GM23248 (cell line): ENCODE results near the gene HOXA2. TPM values are rescaled to one million over a fixed set of nuclear protein-coding genes. Genes with fewer than 3 reads are reported as not detected.

ENCODE experiments used
- DNase-seq: peaks from one replicate; pipeline ENCODE4 v3.0.0-alpha.2; 2015
- H2AFZ ChIP-seq: fragments of 200-600 bp; sonication (generic); 2 replicates; pipeline ENCODE4 v1.6.1; 2016; ENCODE audit warnings: antibody characterized with exemption
- H3F3A ChIP-seq: fragments of 200-600 bp; sonication (generic); 2 replicates; pipeline ENCODE4 v1.6.1; 2016; ENCODE audit warnings: mild to moderate bottlenecking, antibody characterized with exemption, mixed run types; ENCODE audit not compliant: insufficient read depth
- H3K27ac ChIP-seq: fragments of 200-600 bp; sonication (generic); 2 replicates; pipeline ENCODE4 v1.5.1; 2016; ENCODE audit warnings: mild to moderate bottlenecking
- H3K27me3 ChIP-seq: fragments of 200-600 bp; sonication (generic); replicated peaks from 2 replicates; pipeline ENCODE4 v1.6.1; 2016; ENCODE audit warnings: mild to moderate bottlenecking; ENCODE audit not compliant: insufficient read depth
- H3K36me3 ChIP-seq: fragments of 200-600 bp; sonication (generic); 2 replicates; pipeline ENCODE4 v1.6.1; 2016; ENCODE audit warnings: low read depth, mild to moderate bottlenecking
- H3K4me1 ChIP-seq: fragments of 200-600 bp; sonication (generic); 2 replicates; pipeline ENCODE4 v1.6.1; 2016; ENCODE audit warnings: mild to moderate bottlenecking; ENCODE audit not compliant: insufficient read depth
- H3K4me2 ChIP-seq: fragments of 200-600 bp; sonication (generic); one replicate; pipeline ENCODE4 v1.6.1; 2016; ENCODE audit warnings: mild to moderate bottlenecking; ENCODE audit not compliant: unreplicated experiment
- H3K4me3 ChIP-seq: fragments of 200-600 bp; sonication (generic); 2 replicates; pipeline ENCODE4 v1.5.1; 2016; ENCODE audit warnings: mild to moderate bottlenecking
- H3K79me2 ChIP-seq: fragments of 200-600 bp; sonication (generic); 2 replicates; pipeline ENCODE4 v1.6.1; 2016; ENCODE audit warnings: mild to moderate bottlenecking; ENCODE audit not compliant: insufficient read depth
- H3K9ac ChIP-seq: fragments of 200-600 bp; sonication (generic); 2 replicates; pipeline ENCODE4 v1.6.1; 2016; ENCODE audit warnings: mild to moderate bottlenecking
- H3K9me2 ChIP-seq: fragments of 200-600 bp; sonication (generic); 2 replicates; pipeline ENCODE4 v1.6.1; 2016; ENCODE audit warnings: mixed run types, mild to moderate bottlenecking, moderate library complexity; ENCODE audit not compliant: insufficient read depth
- H3K9me3 ChIP-seq: fragments of 200-600 bp; sonication (generic); one replicate; pipeline ENCODE4 v1.6.1; 2017; ENCODE audit warnings: low read depth
- H4K20me1 ChIP-seq: fragments of 200-600 bp; sonication (generic); 2 replicates; pipeline ENCODE4 v1.6.0; 2016; ENCODE audit not compliant: insufficient read depth
- EZH2 ChIP-seq: fragments of 200-600 bp; sonication (generic); IDR thresholded peaks from 2 replicates; pipeline ENCODE4 v1.6.1; 2018; ENCODE audit warnings: antibody characterized with exemption, mild to moderate bottlenecking; ENCODE audit not compliant: insufficient read depth, poor library complexity, severe bottlenecking
- EZH2phosphoT487 ChIP-seq: fragments of 200-600 bp; sonication (generic); IDR thresholded peaks from 2 replicates; pipeline ENCODE4 v1.6.1; 2018; ENCODE audit warnings: antibody characterized with exemption, moderate library complexity, mild to moderate bottlenecking, low read depth; ENCODE audit not compliant: insufficient read depth
- WGBS, 2 experiments: methylation state at CpG; one replicate each; pipeline ENCODE4 v1.1.6; 2015 to 2017; ENCODE audit warnings: low lambda C conversion rate in 2 of 2, low coverage in 1 of 2; ENCODE audit errors: missing lambda C conversion rate in 2 of 2; 5-methylcytosine and 5-hydroxymethylcytosine counted together
- in situ Hi-C: fragments of 300-500 bp; cut with MboI; formaldehyde crosslinking; loops from 2 replicates; pipeline ENCODE4 v1.15.0; 2020
- polyA plus RNA-seq: library from polyadenylated mRNA; unstranded; fragments of >200 nt; fragmentation: Nextera tagmentation; extraction: Ambion mirVana; gene quantifications from 2 replicates; pipeline ENCODE4 v1.2.1, GENCODE V29; 2016
- total RNA-seq: library from RNA; depleted of rRNA; stranded (reverse); fragments of >200 nt; shearing (Covaris generic); gene quantifications from 2 replicates; pipeline ENCODE4 v1.2.3, GENCODE V29; 2014

HOXA2 gene
- total and polyA plus RNA-seq, 2 experiments from 2014 or later, result not detected

DNA sequence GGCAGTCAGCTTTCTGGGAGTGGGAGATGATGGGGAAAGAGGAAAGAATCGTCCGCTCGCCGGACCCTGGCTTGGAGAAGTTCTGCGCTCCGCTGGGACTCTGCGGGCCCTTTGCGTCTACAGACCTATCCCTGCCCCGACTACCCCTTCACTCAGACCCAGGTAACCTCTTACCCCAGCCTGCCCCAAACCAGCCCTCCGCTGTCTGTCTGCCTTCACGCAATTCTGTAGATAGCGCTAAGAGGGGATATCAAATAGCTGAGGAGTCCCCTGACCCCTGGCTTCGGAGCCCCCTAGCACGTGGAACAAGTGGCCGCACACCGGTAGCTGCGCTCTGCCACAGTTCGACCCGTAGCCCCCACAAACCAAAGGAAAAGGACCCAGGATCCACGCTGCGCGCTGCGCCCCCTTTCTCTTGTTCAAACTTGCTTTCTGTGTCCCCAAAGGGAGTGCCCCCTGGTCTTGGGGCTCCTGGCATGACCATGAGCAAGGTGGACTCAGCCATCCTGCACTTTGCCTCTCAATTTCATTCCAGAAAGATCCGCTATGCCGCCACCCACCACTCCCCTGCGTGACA is 21.1 kb upstream of the HOXA2 start:
- DNase-seq, result no peak
- Histone ChIP-seq H3K9me2 (no peaks in the 10 kb centered on the region), H2AFZ (no peak overlapping the region), H4K20me1 (no peaks in the 10 kb centered on the region), H3K4me1 (no peaks in the 10 kb centered on the region), H3K36me3 (no peaks in the 10 kb centered on the region), H3K27me3 (no peaks in the 10 kb centered on the region), H3K4me2 (no peak overlapping the region), H3K9me3 (no peaks in the 10 kb centered on the region), H3K4me3 (no peak overlapping the region), H3K9ac (no peak overlapping the region), H3K27ac (no peak overlapping the region), H3F3A (no peaks in the 10 kb centered on the region), H3K79me2 (peaks cover 10% of the 10 kb centered on the region)
- TF ChIP-seq EZH2, result no peak
- no peak for TF ChIP-seq EZH2phosphoT487
- 91 to 93% methylated on average over 22 to 26 of the region's 26 CpGs for WGBS, 2 experiments
- in situ Hi-C loops, result no loop called here

DNA sequence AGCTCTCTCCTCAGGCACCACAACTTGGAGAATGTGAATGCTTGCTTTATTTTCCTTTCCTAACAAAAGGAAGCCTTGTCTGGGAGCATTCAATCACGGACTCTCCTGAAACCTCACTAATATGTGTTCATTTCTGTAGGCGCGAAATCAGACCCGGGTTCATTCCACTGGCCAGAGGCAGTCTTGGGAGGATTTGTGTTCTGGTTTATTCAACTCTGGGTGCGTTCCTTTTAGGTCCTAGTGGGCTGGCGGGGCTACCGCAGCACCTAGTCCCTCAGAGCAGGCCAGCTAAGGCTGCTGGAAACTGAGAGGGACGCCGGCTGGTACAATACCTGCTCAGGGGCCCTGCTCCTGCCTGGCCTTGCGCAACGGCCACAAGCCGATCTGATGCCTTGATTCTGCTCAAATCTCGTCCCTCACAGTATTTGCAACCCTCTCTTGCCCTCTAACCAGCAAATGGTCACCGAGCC is 20.6 kb upstream of the HOXA2 start:
- WGBS, 2 experiments, result 89% methylated on average over 14 of the region's 14 CpGs
- no peaks in the 10 kb centered on the region for H3K9me2 ChIP-seq
- H3K4me3 ChIP-seq, result no peak overlapping the region
- no peak overlapping the region for H3K27ac ChIP-seq
- H3F3A ChIP-seq, result no peaks in the 10 kb centered on the region
- H3K36me3 ChIP-seq, result no peaks in the 10 kb centered on the region
- no peaks in the 10 kb centered on the region for H3K27me3 ChIP-seq
- DNase-seq, result no peak
- no peaks in the 10 kb centered on the region for H3K4me1 ChIP-seq
- in situ Hi-C loops, result no loop called here
- H3K79me2 ChIP-seq, result peaks cover 8% of the 10 kb centered on the region
- H2AFZ ChIP-seq, result no peak overlapping the region
- H3K4me2 ChIP-seq, result no peak overlapping the region
- H3K9ac ChIP-seq, result no peak overlapping the region
- TF ChIP-seq EZH2 (no peak), EZH2phosphoT487 (no peak)
- H4K20me1 ChIP-seq, result no peaks in the 10 kb centered on the region
- H3K9me3 ChIP-seq, result no peaks in the 10 kb centered on the region

DNA sequence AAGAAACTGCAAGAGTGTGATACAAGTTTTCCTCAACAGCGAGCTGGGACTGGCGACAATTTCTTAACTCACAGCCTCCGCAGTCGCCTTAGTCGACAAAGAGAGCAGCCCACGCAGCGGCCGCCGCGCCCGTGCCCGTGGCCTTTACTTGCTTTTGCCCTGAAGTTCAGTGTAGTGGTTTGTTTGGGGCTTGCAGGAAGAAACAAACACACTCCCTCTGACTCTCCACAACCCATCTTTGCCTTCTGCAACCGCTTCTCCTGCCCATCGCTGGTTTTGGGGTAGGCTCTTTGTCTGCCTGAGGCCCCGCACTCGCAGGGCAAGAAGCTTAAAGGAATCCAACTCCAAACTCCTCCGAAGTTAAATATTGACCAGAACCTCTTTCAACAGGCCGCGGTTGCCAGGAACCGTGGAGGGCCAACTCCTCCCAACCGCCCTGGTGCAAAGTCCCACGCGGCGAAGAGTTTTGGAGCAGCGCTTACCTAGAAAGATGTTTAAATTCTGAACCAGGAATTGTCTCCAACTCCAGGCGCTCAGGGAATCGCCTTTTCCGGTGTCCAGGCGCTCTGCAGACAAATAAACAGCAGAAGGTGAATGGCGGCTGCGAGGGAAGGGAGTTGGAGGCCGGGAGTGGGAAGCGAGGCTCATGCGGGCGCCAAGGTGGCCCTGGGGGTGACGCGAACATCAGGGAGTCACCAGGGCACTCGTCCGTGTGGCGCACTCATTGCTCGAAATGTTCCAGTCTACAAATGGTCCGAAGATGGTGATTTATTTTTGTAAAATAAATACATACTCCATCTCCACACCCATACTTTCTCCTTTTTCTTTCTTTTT is 19.8 kb upstream of the HOXA2 start:
- Histone ChIP-seq H3K4me3 (no peak overlapping the region), H3K9ac (no peak overlapping the region), H3K4me1 (no peaks in the 10 kb centered on the region), H2AFZ (no peak overlapping the region), H4K20me1 (no peaks in the 10 kb centered on the region), H3K79me2 (peaks cover under 1% of the 10 kb centered on the region; the same call in 1 of the 2 replicates), H3K27me3 (no peaks in the 10 kb centered on the region), H3K4me2 (no peak overlapping the region), H3K27ac (no peak overlapping the region), H3K36me3 (no peaks in the 10 kb centered on the region), H3F3A (no peaks in the 10 kb centered on the region), H3K9me2 (no peaks in the 10 kb centered on the region), H3K9me3 (no peaks in the 10 kb centered on the region)
- TF ChIP-seq EZH2phosphoT487 (no peak), EZH2 (no peak)
- DNase-seq, result no peak
- in situ Hi-C loops, result no loop called here
- WGBS, 2 experiments, result 95% methylated on average over 41 to 42 of the region's 42 CpGs

DNA sequence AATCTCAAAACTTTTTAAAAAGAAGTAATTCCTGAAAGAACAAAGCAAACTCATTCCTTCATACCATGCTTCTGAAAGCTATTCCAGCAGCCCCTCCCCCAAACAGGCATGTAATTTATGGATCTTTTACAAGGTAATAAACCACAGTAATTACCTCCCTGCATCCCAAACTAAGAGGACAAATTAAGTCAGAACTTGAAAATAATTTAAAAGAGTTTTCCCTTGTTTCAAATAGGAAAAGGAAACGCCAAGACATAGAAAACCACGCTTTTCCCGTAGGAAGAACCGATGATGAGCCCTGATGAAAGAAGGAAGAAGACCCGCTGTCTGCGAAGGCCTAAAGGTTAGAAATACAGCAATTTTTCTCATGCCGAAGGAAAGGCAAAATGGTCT is 19.2 kb upstream of the HOXA2 start:
- WGBS, 2 experiments, result 97 to 99% methylated on average over 7 of the region's 7 CpGs
- Histone ChIP-seq H3K9me3 (no peaks in the 10 kb centered on the region), H3K27me3 (no peaks in the 10 kb centered on the region), H3K36me3 (no peaks in the 10 kb centered on the region), H3K4me2 (no peak overlapping the region), H2AFZ (no peak overlapping the region), H4K20me1 (no peaks in the 10 kb centered on the region), H3K4me1 (no peaks in the 10 kb centered on the region), H3K27ac (no peak overlapping the region), H3K9ac (no peak overlapping the region), H3K4me3 (no peak overlapping the region), H3K9me2 (no peaks in the 10 kb centered on the region), H3K79me2 (no peaks in the 10 kb centered on the region), H3F3A (no peaks in the 10 kb centered on the region)
- in situ Hi-C loops, result no loop called here
- TF ChIP-seq EZH2phosphoT487 (no peak), EZH2 (no peak)
- no peak for DNase-seq
